Measurements from ENCODE around the gene HCST.
"Not testable (repeated sequence)": the region's sequence is repeated elsewhere in the genome, so short reads cannot be mapped to it uniquely, and the experiment has no call there.

The HCST gene

DNA sequence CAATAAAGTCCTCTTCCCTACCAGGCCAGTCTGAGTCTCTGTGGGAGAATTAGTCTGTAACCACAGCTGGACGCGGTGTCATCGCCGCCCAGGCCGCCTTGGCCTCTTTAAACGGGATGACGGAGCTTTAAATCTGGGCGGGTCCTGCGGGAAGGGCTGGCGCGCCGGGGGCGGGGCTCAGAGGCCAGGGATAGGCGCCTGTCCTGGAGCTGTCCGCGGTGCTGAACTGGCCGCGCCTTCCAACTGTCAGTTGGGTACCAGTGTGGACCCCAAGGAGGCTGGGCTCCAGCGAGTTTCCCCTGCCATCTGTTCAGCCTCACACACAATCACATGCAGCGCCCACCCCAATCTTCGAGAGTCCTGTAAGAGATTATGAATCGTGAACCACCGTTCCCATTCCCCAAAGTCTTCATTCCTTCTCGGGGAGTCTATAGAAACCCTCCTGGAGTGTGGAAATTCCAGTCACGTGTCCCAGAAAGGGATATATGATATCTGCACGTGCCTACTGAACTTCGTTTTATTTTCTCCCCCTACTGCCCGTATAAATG, 22.5 kb upstream of the HCST start:
- peak; percentile 88 for DNase-seq (ENCODE audit: low read depth)

GRCh38 chr19:35882114-35882832, 20.1 kb upstream of the HCST start:
- DNase-seq (ENCODE audit: low read depth) = peak; percentile 77

- DNase-seq (ENCODE audit: low read depth) = no peak
Observed at GRCh38 chr19:35883882-35884281, 18.4 kb upstream of the HCST start.

DNA sequence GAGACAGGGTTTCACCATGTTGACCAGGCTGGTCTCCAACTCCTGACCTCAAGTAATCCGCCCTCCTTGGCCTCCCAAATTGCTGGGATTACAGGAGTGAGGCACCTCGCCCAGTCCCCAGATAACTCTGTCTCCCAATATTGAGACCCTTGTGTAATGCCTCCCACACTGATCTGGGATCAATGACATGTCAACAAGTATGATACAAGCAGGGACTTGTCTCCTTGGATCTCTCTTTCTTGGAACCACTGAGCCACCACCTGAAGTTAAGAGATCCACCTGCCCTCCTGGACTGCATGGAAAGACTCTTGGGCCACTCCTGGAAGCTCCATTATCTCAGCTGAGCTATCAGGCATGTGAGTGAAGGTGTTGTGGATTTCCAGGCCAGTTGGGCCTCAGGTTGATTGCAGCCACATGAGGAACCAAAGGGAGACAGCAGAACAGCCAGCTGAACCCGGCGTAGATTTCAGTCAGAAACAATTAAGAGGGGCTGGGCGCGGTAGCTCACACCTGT, 17.0 kb upstream of the HCST start:
- no peak for DNase-seq (ENCODE audit: low read depth)

DNA sequence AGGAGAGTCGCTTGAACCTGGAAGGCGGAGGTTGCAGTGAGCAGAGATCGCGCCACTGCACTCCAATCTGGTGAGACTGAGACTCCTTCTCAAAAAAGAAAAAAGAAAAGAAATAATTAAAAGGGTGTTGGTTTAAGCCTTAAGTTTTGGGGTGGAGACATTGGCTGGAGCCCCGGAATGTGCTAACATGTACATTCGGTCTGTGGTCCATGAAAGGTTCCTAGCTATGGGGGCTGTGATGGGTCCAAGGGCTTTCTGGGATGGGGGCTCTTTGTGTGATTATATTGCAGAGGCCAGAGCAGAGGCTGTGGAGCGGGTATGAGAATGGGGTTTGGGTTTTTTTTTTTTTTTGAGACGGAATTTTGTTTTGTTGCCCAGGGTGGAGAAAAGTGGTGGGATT, 16.4 kb upstream of the HCST start:
- no peak for DNase-seq (ENCODE audit: low read depth)

GRCh38 chr19:35887197-35887596, 15.1 kb upstream of the HCST start:
- no peak for DNase-seq (ENCODE audit: low read depth)

- DNase-seq (ENCODE audit: low read depth) = no peak
Observed at GRCh38 chr19:35888398-35888797, 13.9 kb upstream of the HCST start.

DNA sequence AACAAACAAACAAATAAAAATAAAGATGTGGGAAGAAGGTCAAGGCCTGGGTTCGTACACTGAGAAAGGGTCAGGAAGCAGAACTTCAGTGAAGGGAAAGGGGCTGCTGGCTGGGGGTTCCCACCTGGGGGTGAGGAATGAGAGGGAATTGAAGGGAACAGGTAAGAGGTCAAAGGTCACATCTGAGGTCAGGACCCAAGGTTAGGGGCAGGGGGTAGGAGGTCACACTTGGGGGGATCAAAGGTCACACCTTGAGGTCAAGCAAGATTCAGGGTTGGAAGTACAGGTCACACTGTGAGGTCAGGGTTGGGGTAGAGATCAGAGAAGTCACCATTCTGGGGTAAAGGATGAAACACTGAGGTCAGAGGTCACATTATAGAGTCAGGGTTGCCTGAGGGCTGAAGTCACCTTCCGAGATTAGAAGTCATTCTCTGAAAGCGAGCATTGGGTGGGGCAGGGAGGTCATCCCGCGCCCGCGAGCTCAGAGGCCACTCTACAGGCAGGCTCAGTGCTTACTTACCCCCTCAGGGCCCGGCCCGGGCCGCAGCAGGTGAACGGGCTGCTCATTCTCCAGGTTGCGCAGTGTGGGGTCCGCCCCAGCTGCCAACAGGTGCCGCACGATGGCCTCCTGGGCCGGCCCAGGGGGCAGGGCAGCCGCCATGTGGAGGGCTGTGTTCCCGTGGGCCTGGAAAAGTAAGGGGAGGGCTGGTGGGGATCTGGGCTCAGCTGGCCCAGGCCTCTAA, 12.8 kb upstream of the HCST start:
- DNase-seq (ENCODE audit: low read depth) = no peak

GRCh38 chr19:35890113-35890650, 12.1 kb upstream of the HCST start:
- no peak for DNase-seq (ENCODE audit: low read depth)

DNA sequence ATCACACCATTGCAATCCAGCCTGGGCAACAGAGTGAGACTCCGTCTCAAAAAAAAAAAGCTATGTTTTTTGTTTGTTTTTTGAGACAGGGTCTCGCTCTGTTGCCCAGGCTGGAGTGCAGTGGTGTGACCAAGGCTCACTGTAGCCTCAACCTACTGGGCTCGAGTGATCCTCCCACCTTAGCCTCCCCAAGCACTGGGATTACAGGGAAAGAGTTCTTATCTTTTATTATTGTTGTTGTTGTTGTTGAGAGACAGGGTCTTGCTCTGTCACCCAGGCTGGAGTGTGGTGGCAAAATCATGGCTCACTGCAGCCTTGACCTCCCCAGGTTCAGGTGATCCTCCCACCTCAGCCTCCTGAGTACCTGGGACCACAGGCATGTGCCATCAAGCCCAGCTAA, 10.5 kb upstream of the HCST start:
- DNase-seq (ENCODE audit: low read depth) = not testable (repeated sequence)

DNA sequence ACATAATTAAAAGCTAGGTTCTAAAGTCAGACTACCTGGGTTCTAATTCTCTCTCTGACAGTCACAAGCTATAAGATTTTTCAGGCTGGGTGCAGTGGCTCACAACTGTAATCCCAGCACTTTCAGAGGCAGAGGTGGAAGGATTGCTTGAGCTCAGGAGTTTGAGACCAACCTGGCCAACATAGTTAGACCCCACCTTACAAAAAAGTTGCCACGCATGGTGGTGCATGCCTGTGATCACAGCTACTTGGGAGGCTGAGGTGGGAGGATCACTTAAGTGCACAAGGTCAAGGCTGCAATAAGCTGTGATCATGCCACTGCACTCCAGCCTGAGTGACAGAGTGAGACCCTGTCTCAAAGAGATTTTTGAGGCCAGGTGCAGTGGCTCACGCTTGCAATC, 8.0 kb upstream of the HCST start:
- no peak for DNase-seq (ENCODE audit: low read depth)

DNA sequence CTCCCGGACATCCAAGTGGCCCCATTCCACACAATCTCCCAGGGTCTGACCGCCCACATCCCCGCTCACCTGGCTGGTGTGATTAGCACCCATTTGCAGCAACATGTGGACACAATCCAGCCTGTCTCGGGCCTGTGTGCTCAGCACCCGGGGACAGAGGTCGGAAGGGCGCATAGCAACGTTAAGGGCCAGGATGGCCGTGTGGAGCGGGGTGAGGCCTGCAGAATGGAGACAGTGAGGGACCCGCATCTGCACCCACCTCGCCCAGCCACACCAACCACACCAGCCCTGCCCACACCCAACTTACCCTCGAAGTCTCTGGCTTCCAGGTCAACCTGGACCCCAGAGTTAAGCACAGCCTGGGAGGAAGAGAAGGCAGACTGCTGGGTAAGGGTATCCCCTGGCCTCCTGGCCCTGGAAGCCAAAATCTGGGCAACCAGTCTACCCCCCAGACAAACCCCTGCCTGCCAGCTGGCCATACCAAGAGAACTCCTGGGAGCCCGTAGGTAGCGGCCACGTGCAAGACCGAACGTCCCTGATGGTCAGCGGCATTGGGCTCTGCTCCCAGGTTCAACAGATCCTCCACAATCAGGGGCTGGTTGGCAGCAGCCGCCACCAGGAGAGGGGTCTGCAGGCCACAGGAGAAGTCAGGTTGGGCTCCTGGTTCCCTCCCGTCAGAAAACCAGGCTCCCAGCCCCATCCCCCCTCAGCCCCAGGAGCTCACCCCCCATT, 6.3 kb upstream of the HCST start:
- DNase-seq (ENCODE audit: low read depth) = no peak

DNA sequence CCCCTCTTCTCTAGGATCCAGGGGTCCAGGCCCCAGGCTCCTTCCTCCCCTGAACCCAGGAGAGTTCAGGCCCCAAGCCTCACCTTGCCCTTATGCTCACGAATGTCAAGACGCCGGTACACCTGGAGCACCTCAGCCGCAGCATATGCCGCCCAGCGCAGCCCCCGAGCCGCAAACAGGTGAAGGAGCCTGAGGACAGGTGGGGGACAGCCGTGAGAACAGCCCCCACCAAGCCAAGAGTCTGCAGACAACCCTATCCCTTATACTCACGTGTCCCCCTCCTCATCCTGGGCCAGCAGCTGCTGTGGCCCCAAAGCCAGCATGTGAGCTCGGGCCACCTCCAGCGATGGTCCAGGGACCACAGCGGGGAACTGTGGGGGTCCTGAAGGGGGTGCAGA, 5.7 kb upstream of the HCST start:
- no peak for DNase-seq (ENCODE audit: low read depth)

DNA sequence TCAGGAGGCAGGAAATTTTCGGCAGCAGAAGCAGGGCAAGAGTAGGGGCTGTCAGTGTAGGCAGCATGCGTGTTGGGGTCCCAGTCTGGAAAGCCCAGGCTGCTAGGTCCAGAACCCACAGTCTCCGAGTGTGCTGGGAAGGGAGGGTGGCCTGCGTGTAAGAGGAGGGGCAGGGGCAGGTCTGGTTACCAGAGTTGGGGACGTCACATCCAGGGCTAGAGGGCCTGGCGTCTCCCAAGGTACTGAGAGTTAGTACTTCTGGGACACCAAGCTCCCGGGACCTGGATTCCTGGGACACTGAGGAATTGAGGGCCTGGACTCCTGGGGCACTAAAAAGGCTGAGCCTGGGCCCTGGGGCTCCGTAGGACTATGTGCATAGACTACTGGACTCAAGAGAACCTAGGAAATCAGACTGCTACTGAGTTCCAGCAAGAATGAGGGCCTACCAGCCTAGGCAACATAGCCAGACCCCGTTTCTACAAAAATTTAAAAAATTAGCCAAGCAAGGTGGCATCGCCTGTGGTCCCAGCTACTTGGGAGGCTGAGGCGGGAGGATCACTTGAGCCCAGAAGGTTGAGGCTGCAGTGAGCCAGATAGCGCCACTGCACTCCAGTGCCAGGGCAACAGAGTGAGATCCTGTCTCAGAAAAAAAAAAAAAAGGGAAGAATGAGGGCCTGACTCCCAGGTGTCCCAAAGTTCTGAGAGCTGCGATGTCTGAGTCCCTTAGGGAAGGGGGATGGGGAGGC, 4.5 kb upstream of the HCST start:
- no peak for DNase-seq (ENCODE audit: low read depth)

- no peak for DNase-seq (ENCODE audit: low read depth)
Observed at GRCh38 chr19:35898499-35898809, 3.9 kb upstream of the HCST start.

DNA sequence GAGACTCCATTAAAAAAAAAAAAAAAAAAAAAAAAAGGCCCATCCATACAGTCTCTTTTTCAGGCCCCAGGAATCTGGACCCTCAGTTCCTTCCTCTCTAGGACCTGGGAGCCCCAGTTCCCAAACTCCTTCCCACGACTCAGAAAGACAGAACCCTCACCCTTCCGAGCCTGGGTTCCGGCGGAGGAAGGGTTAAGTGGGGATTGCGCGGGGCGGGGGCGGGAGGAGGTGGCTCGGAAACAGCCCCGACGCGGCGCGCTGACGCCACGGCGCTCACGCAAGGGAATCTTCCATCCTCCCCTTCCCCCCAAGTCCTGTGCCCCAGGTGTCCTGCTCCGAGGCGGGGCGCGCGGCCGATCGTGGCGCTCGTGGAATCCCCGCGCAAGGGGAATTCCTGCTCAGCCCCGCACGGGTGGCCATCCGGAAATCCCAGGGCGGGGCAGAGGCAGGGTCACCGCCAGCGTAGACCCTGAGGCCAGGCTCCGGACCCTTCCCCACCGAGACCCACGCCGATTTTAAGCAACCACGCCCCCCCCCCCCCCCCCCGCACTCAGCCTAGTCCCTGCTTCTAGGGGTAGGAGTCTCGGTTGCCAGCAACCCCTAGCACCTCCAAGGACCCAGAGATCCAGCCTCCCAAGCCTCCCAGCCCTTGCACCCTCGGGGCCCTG, 2.6 kb upstream of the HCST start:
- peak; percentile 81 for DNase-seq (ENCODE audit: low read depth)

DNA sequence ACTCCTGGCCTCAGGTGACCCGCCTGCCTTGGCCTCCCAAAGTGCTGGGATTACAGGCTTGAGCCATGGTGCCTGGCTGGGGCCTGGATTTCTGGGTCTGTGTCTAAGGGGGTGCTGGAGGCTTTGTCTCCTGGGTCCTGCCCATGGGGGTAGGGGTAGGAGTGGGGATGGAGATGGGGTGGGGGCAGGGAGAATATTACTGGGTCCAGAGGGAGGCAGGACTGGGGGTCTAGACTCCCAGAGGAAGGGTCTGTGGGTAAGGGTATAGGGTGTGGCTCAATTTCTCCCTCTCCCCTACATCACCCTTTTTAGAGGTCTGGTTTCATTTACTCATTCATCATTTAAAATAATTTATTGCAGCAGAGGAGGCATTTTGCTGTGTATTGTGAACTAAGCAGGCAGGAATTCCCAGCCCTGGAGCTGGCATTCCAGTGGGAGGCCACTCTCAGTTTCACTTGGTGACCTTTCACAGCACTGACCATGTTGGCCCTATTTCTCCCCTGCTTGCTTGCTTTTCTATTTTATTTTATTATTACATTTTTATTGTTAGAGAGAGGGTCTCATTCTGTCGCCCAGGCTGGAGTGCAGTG, 1.2 kb upstream of the HCST start:
- peak; percentile 64 for DNase-seq (ENCODE audit: low read depth)

GRCh38 chr19:35902870-35903475, 644 bp downstream of the HCST start:
- DNase-seq (ENCODE audit: low read depth) = no peak

- peak; percentile 57 for DNase-seq (ENCODE audit: low read depth)
Observed at GRCh38 chr19:35903550-35904179, 1.3 kb downstream of the HCST start.

Measured in HS-27A (cell line).